Astrocyte of the spinal cord (primary cell): ENCODE measurements around the gene PTPRD.

Source experiments
- DNase-seq: peaks from one replicate; pipeline ENCODE4 v3.0.0; 2011; ENCODE audit warnings: low read depth, low spot score
- H3K4me3 ChIP-seq: 2 replicates; pipeline ENCODE4 v1.5.1; 2011; ENCODE audit warnings: low read depth, mild to moderate bottlenecking, low read length, moderate library complexity
- CTCF ChIP-seq: IDR thresholded peaks from 2 replicates; pipeline ENCODE4 v1.5.1; 2012; ENCODE audit warnings: low read depth, mild to moderate bottlenecking, low read length, inconsistent platforms
- in situ Hi-C: cut with HindIII; loops from 2 replicates; pipeline ENCODE4 v1.10.0; 2017; ENCODE audit warnings: low sequenced_read_pairs

PTPRD gene

GRCh38 chr9:9504869-9505268 is 1107.9 kb downstream of the PTPRD start:
- in situ Hi-C loops = no loop called here
- H3K4me3 ChIP-seq = no peak overlapping the region
- no peak for TF ChIP-seq CTCF
- DNase-seq = no peak

- DNase-seq = no peak
- H3K4me3 ChIP-seq = no peak overlapping the region
- in situ Hi-C loops = no loop called here
Measured at GRCh38 chr9:9499546-9499945, 1113.3 kb downstream of the PTPRD start.

GRCh38 chr9:9498846-9499245 is 1114.0 kb downstream of the PTPRD start:
- TF ChIP-seq CTCF = no peak
- H3K4me3 ChIP-seq = no peak overlapping the region
- DNase-seq = no peak
- in situ Hi-C loops = no loop called here

More at GRCh38 chr9:9499546-9499945, 1113.3 kb downstream of the PTPRD start:
- TF ChIP-seq CTCF = no peak

- in situ Hi-C loops = no loop called here
- no peak for DNase-seq
- no peak overlapping the region for H3K4me3 ChIP-seq
- no peak for TF ChIP-seq CTCF
Measured at GRCh38 chr9:9498128-9498527, 1114.7 kb downstream of the PTPRD start.

- in situ Hi-C loops = no loop called here
- no peak for TF ChIP-seq CTCF
- DNase-seq = no peak
- H3K4me3 ChIP-seq = no peak overlapping the region
Measured at GRCh38 chr9:9494336-9494735, 1118.5 kb downstream of the PTPRD start.

- DNase-seq = no peak
- no peak overlapping the region for H3K4me3 ChIP-seq
- no peak for TF ChIP-seq CTCF
- in situ Hi-C loops = no loop called here
Measured at GRCh38 chr9:9492506-9492905, 1120.3 kb downstream of the PTPRD start.

GRCh38 chr9:9489183-9489582 is 1123.6 kb downstream of the PTPRD start:
- no peak overlapping the region for H3K4me3 ChIP-seq
- no peak for TF ChIP-seq CTCF
- DNase-seq = no peak
- in situ Hi-C loops = no loop called here
